ENCODE results near the gene DNAAF9. TPM values are rescaled to one million over a fixed set of nuclear protein-coding genes. Genes with fewer than 3 reads are reported as not detected.

Gene DNAAF9
- total RNA-seq, 2 donors from 2014 or later, result 1.2 to 4.0 TPM

DNA sequence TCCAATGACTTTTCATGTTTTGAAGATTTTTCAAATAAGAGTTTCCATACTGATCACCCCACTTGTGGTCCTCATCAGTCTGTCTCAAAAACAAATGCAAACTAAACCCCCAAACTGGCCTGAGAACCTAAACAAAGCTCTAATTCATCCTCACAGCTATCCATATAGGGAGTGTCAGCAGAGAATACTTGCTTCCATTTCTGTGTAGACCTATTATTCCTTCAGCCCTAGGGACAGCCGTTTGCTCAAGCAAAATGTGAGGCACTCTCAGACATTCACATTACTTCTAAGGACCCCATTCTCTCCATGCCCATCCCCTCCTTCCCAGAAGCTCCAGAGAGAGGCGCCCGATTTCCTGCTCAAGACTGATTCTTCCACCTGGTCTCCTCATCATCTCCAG, 24.6 kb downstream of the DNAAF9 start:
- no peak overlapping the region for H3K4me3 ChIP-seq
- DNase-seq, result no peak
- TF ChIP-seq, protein P1, sequence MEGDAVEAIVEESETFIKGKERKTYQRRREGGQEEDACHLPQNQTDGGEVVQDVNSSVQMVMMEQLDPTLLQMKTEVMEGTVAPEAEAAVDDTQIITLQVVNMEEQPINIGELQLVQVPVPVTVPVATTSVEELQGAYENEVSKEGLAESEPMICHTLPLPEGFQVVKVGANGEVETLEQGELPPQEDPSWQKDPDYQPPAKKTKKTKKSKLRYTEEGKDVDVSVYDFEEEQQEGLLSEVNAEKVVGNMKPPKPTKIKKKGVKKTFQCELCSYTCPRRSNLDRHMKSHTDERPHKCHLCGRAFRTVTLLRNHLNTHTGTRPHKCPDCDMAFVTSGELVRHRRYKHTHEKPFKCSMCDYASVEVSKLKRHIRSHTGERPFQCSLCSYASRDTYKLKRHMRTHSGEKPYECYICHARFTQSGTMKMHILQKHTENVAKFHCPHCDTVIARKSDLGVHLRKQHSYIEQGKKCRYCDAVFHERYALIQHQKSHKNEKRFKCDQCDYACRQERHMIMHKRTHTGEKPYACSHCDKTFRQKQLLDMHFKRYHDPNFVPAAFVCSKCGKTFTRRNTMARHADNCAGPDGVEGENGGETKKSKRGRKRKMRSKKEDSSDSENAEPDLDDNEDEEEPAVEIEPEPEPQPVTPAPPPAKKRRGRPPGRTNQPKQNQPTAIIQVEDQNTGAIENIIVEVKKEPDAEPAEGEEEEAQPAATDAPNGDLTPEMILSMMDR (IDR thresholded peaks at IDR 0.05), result no peak
- no peaks in the 10 kb centered on the region for H3K4me1 ChIP-seq
- no peaks in the 10 kb centered on the region for H3K27me3 ChIP-seq
- H3K27ac ChIP-seq, result no peak overlapping the region
- H3K9me3 ChIP-seq, result no peaks in the 10 kb centered on the region
- no peak overlapping the region for H3K9ac ChIP-seq (ENCODE audit: low read depth in 2 of 2, low read length in 2 of 2)
- intact Hi-C loops (cut with DNase I), result no loop called here
- H3K36me3 ChIP-seq, result no peaks in the 10 kb centered on the region

DNA sequence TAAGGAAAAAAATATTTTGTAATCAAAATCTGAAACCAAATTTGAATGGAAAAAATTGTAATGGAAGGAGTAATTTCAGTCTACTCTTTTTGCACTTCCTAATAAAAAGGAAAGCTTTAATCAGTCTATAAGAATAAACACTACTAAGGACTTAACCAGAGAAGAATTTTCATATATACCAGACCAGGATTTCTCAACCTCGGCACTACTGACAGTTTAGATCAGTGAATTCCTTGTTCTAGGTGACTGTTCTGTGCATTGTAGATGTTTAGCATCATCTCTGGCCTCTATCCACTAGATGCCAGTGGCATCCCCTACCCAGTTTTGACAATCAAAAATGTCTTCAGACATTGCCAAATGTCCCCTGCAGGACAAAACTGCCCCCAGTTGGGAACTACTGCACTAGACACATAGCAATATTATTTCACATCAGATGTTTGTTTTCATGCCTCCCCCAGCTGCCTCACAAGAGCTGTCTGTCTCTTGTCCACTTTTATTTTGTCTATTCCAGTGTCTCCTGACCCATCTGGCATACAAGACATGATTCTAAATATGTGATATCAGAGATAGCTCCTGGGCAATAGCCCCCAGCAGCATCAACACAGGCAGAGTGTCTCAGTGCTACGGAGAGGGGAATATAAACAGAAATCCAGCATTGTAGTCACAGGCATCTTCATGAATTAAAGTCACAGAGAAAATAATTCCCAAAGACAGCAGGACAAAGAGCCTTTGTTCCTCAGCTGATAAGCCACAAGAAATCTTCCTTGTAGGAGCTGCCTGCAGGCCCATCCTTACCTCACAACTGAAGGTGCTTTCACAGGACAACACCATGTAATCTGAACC, 27.0 kb downstream of the DNAAF9 start:
- Histone ChIP-seq H3K36me3 (no peaks in the 10 kb centered on the region), H3K9ac (ENCODE audit: low read depth in 2 of 2, low read length in 2 of 2) (no peak overlapping the region), H3K27ac (no peak overlapping the region), H3K27me3 (no peaks in the 10 kb centered on the region), H3K4me3 (no peak overlapping the region), H3K4me1 (no peaks in the 10 kb centered on the region), H3K9me3 (no peaks in the 10 kb centered on the region)
- intact Hi-C loops (cut with DNase I), result no loop called here
- TF ChIP-seq, protein P1 (IDR thresholded peaks at IDR 0.05), result no peak
- DNase-seq, result no peak

DNA sequence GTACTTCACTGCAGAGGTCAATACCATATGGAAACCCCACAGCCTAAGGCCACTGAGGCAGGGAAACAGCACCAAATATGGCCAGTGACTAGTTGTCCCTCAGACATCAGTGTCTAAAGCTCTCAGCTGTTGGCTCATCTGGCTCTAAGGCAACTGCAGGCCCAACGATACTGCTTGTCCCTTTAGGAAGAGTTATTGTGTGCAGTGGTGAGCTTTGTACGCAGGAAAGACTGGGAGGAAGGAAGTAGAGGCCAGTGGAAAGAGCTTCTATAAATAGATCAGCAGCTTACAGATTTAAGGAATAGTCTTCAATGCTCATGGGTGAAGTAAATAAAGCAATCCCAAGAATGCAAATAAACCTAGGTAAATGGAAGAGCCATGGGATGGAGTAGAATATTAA, 29.3 kb downstream of the DNAAF9 start:
- H3K9ac ChIP-seq (ENCODE audit: low read depth in 2 of 2, low read length in 2 of 2), result no peak overlapping the region
- H3K4me3 ChIP-seq, result no peak overlapping the region
- intact Hi-C loops (cut with DNase I), result no loop called here
- no peaks in the 10 kb centered on the region for H3K4me1 ChIP-seq
- H3K9me3 ChIP-seq, result no peaks in the 10 kb centered on the region
- H3K27ac ChIP-seq, result no peak overlapping the region
- no peak for DNase-seq
- H3K27me3 ChIP-seq, result no peaks in the 10 kb centered on the region
- TF ChIP-seq, protein P1 (IDR thresholded peaks at IDR 0.05), result no peak
- no peaks in the 10 kb centered on the region for H3K36me3 ChIP-seq

DNA sequence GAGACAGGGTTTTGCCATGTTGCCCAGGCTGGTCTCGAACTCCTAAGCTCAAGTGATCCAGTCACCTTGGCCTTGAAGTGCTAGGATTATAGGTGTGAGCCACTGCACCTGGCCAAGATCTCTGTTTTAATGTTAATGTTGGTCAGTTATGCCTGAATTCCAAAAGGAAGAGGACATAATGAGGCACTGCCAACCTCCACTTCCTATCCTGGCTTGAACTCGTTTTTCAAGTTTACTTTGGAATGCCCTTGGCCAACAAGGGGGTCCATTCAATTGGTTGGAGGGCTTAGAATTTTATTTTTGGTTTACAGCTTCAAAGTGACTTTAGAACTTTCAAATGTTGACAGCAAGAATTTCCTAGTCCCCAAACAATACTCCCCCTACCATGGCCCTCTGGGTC, 29.8 kb downstream of the DNAAF9 start:
- H3K27ac ChIP-seq, result no peak overlapping the region
- no peak for DNase-seq

DNA sequence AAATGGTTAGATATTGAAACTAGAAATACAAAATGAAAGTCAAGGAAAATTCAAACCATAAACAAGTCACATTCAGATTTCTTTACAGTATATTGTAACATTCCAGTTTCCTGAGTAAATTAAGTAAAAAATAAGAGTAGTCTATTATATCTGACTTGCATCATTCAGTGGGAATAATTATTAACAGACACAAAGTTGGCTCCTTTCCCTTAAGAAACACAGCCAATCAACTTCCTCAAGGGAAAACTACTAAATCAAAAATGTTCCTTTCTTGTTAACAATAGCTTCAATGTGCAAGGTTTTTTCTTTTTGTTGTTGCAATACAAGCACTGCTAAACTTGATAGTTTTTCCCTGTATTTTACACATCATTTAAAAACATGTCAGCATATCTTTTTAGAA, 33.2 kb downstream of the DNAAF9 start:
- intact Hi-C loops (cut with DNase I), result no loop called here
- Histone ChIP-seq H3K27ac (no peak overlapping the region), H3K27me3 (no peaks in the 10 kb centered on the region), H3K9ac (ENCODE audit: low read depth in 2 of 2, low read length in 2 of 2) (no peak overlapping the region), H3K36me3 (no peaks in the 10 kb centered on the region), H3K9me3 (no peaks in the 10 kb centered on the region), H3K4me3 (no peak overlapping the region), H3K4me1 (no peaks in the 10 kb centered on the region)
- TF ChIP-seq, protein P1 (IDR thresholded peaks at IDR 0.05), result no peak
- no peak for DNase-seq

More for the DNA sequence above, 29.8 kb downstream of the DNAAF9 start:
- Histone ChIP-seq H3K9me3 (no peaks in the 10 kb centered on the region), H3K4me3 (no peak overlapping the region), H3K36me3 (no peaks in the 10 kb centered on the region), H3K9ac (ENCODE audit: low read depth in 2 of 2, low read length in 2 of 2) (no peak overlapping the region), H3K27me3 (no peaks in the 10 kb centered on the region), H3K4me1 (no peaks in the 10 kb centered on the region)
- intact Hi-C loops (cut with DNase I), result no loop called here
- TF ChIP-seq, protein P1 (IDR thresholded peaks at IDR 0.05), result no peak
